ENCODE measurements around the gene CNIH3. TPM values are rescaled to one million over a fixed set of nuclear protein-coding genes. Genes with fewer than 3 reads are reported as not detected.

The CNIH3 gene
- total and polyA plus RNA-seq, 2 of the 4 experiments (the other 2 are of a cell fraction), result 2.0 to 2.9 TPM

DNA sequence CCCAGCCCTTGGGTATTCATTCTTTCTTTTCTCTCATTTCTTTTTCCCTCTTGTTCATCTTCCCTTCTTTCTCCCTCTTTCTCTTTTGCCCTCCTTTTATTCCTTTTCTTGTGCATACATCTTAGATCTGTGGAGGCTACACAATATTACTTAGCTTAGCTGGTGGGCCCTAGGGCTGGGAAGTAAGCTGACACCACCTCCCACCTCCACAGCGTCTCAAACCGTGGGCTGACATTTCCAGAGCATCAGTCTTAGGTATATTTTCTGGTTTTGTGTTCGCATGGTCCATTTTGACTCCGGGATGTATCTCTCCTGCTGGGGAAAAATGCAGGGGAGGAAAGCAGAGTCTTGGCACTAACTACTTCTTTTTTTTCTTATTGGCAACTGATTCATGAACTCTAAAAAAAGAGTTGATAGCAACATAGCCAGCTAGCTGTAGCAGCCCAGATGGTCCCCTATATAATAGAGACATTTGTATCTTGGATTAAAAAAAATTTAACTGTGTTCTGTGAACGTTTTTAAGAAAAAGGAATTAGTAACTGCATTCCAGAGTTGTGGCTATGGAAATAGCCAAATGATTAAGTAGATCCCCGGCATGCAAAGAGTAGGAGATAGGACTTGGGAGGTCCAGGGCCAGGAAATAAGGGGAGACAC, 15.5 kb downstream of the CNIH3 start (continued):
- TF ChIP-seq FOS (IDR thresholded peaks at IDR 0.05; ENCODE audit: low read depth, low read length), result no peak

DNA sequence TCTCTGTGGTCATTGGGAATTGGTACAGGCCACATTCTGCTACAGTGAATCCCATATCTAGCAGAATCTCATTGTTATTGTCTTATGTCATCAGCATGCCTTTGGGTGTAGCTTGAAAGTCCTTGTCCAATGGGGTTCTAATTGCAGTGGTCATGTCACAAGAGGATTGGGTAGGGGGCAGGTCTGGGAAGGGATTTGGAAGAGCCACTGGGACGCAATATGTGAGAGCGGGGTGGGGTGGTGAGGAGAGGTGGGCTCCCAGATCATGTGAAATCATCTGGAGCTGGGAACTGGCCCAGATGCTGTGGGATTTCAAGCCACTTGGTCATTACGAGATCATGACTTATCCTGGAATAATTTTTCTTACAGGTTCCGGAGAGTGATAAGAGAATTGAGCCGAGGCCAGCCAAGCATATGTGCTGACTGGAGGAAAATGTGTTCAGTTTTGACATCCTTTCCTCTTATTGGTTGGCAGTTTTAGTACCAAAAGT, 16.3 kb downstream of the CNIH3 start:
- peak overlapping the region; percentile 66 for H2BK5ac ChIP-seq (ENCODE audit: low read depth, low read length, poor library complexity, severe bottlenecking)
- CTCF ChIA-PET, result interaction anchor here (1.2 kb wide), 1 partner anchor 40 kb away, joined by 3 read pairs; no protein-coding TSS in a partner anchor
- peak overlapping the region; percentile 42 for H2AK9ac ChIP-seq (replicated peaks; ENCODE audit: low read depth, low read length, poor library complexity)
- dilution Hi-C loops (cut with HindIII; ENCODE audit: low sequenced_read_pairs, unreplicated experiment) (no loop called here), intact Hi-C loops (cut with micrococcal nuclease) (no loop called here), in situ Hi-C loops (cut with MboI; ENCODE audit: low sequenced_read_pairs) (no loop called here)
- H3K18ac ChIP-seq (ENCODE audit: low read depth, low read length), result peak overlapping the region; percentile 32; the same call in 1 of the 2 replicates
- H4K91ac ChIP-seq (ENCODE audit: insufficient read depth, low read depth, low read length), result peak overlapping the region; percentile 70; the same call in 1 of the 2 replicates
- peak overlapping the region; percentile 96 for H2BK20ac ChIP-seq (ENCODE audit: low read depth, low read length)
- peaks cover 0 to 44% of the 10 kb centered on the region in 2 experiments; a peak in 2 of 4 replicates for H3K79me1 ChIP-seq (ENCODE audit: low read depth in 1 of 2, low read length in 2 of 2)
- H3K4ac ChIP-seq (ENCODE audit: low read depth, low read length), result peak overlapping the region; percentile 87
- H4K20me1 ChIP-seq (ENCODE audit: insufficient read depth, low read length), result no peaks in the 10 kb centered on the region
- DNase-seq (peak; percentile 94), ATAC-seq (ENCODE audit: low read depth) (peak; percentile 44)
- no peaks in the 10 kb centered on the region for H3K27me3 ChIP-seq (ENCODE audit: control insufficient read depth, insufficient read depth, low read length)
- no peaks in the 10 kb centered on the region for H3K36me3 ChIP-seq (ENCODE audit: control insufficient read depth, insufficient read depth, low read length)
- H3K56ac ChIP-seq (ENCODE audit: extremely low read depth, insufficient read depth, low read length), result no peak overlapping the region
- no TSS peak for BruUV-seq (replicated peaks)
- H3K23ac ChIP-seq (ENCODE audit: low read depth, low read length), result peak overlapping the region; percentile 62
- H4K5ac ChIP-seq (ENCODE audit: low read depth, low read length), result no peak overlapping the region
- H3K9me3 ChIP-seq (ENCODE audit: control insufficient read depth, insufficient read depth, low read length), result no peaks in the 10 kb centered on the region
- peak overlapping the region; percentile 95 for H2AK5ac ChIP-seq (ENCODE audit: low read depth, low read length)
- peak overlapping the region; percentile 83; the same call in 1 of the 3 replicates for H2BK15ac ChIP-seq (ENCODE audit: low read depth, low read length)
- H3K4me1 ChIP-seq (ENCODE audit: control insufficient read depth, insufficient read depth, low read length), result peaks cover 19% of the 10 kb centered on the region
- H3K9me1 ChIP-seq (ENCODE audit: insufficient read depth, low read length), result peaks cover 20% of the 10 kb centered on the region
- H3K27ac ChIP-seq (ENCODE audit: insufficient read depth, low read length), result peak overlapping the region; percentile 20; the same call in 1 of the 2 replicates
- WGBS, 2 experiments (ENCODE audit: extremely low coverage in 2 of 2, insufficient read length in 1 of 2), result 86% methylated on average over 2 of the region's 5 CpGs; no CpG with 5 or more reads in 1 of the 2 experiments
- POLR2A ChIA-PET (ENCODE audit: unreplicated experiment), result no interaction called here
- H4K8ac ChIP-seq (ENCODE audit: low read depth in 2 of 2, low read length in 2 of 2), result peak overlapping the region in 1 of 2 experiments; percentile 79; a peak in 2 of 4 replicates
- TF ChIP-seq RCOR1 (IDR thresholded peaks at IDR 0.05; ENCODE audit: insufficient replicate concordance, low read length) (peak; percentile 61), CEBPB (IDR thresholded peaks at IDR 0.05; ENCODE audit: low read depth, low read length) (peak; percentile 22; the same call in 1 of the 2 replicates), BHLHE40 (IDR thresholded peaks at IDR 0.05; ENCODE audit: low read depth, low read length) (no peak), MAFK (IDR thresholded peaks at IDR 0.05; ENCODE audit: low read depth, low read length) (peak; percentile 94)
- TF ChIP-seq, protein P1, sequence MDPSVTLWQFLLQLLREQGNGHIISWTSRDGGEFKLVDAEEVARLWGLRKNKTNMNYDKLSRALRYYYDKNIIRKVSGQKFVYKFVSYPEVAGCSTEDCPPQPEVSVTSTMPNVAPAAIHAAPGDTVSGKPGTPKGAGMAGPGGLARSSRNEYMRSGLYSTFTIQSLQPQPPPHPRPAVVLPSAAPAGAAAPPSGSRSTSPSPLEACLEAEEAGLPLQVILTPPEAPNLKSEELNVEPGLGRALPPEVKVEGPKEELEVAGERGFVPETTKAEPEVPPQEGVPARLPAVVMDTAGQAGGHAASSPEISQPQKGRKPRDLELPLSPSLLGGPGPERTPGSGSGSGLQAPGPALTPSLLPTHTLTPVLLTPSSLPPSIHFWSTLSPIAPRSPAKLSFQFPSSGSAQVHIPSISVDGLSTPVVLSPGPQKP (IDR thresholded peaks at IDR 0.05; ENCODE audit: borderline replicate concordance, low read depth, low read length), result no peak
- H3K4me2 ChIP-seq (ENCODE audit: low read depth, low read length), result no peak overlapping the region
- H3K4me3 ChIP-seq (ENCODE audit: insufficient read depth, low read depth, low read length), result no peak overlapping the region
- no peak overlapping the region for H3K9ac ChIP-seq (ENCODE audit: low read depth, low read length)
- H3K14ac ChIP-seq (replicated peaks; ENCODE audit: low read depth, low read length), result peak overlapping the region; percentile 89
- H2AFZ ChIP-seq (replicated peaks; ENCODE audit: low read length, poor library complexity), result peak overlapping the region; percentile 84
- peak overlapping the region; percentile 93 for H2BK120ac ChIP-seq (ENCODE audit: low read depth, low read length)

Data from IMR-90 (cell line).